A549 (cell line): ENCODE results near the gene SOD1.

Experiments
- BHLHE40 ChIP-seq: IDR thresholded peaks from 2 replicates; pipeline ENCODE4 v1.6.1; 2012; ENCODE audit warnings: low read depth, low read length, inconsistent platforms
- CEBPB ChIP-seq, 2 experiments: fragments of >200 bp in 1 of 2; sonication (Bioruptor Twin) in 1 of 2; formaldehyde crosslinking in 1 of 2; IDR thresholded peaks; 2 replicates each; pipeline ENCODE4 v1.6.1; 2012 to 2016
- CHD2 ChIP-seq: fragments of 150-350 bp; IDR thresholded peaks from 2 replicates; pipeline ENCODE4 v1.6.1; 2014; ENCODE audit warnings: low read length; ENCODE audit not compliant: partially characterized antibody
- EHMT2 ChIP-seq: fragments of 200-600 bp; sonication (generic); IDR thresholded peaks from 2 replicates; pipeline ENCODE4 v1.6.1; 2016; ENCODE audit warnings: antibody characterized with exemption, low read depth, mild to moderate bottlenecking, moderate library complexity
- EP300 ChIP-seq, 2 experiments: fragments of >200 bp; sonication (Bioruptor Twin); formaldehyde crosslinking; IDR thresholded peaks; 2 replicates in 1 of 2; 3 replicates in 1 of 2; pipeline ENCODE4 v1.6.1; 2016 to 2017
- HOXB5 ChIP-seq: fragments of 250-450 bp; sonication (Bioruptor Pico); IDR thresholded peaks from 2 replicates; pipeline ENCODE4 v1.5.0; 2020; ENCODE audit warnings: mild to moderate bottlenecking, moderate library complexity
- JUN ChIP-seq, 2 experiments: fragments of >200 bp; sonication (Bioruptor Twin); formaldehyde crosslinking; IDR thresholded peaks; 2 replicates in 1 of 2; 3 replicates in 1 of 2; pipeline ENCODE4 v1.6.1; 2016 to 2017
- MAFK ChIP-seq: fragments of 450-650 bp; IDR thresholded peaks from 2 replicates; pipeline ENCODE4 v1.6.1; 2014; ENCODE audit not compliant: partially characterized antibody
- PHF8 ChIP-seq: fragments of 200-600 bp; sonication (generic); IDR thresholded peaks from 2 replicates; pipeline ENCODE4 v1.6.1; 2016; ENCODE audit warnings: low read depth, mild to moderate bottlenecking, antibody characterized with exemption, moderate library complexity, borderline replicate concordance
- POLR2A ChIP-seq: IDR thresholded peaks from 2 replicates; pipeline ENCODE4 v1.6.1; 2012; ENCODE audit warnings: mild to moderate bottlenecking, low read length
- TF ChIP-seq, protein P1 (sequence below): fragments of >200 bp; sonication (Bioruptor Twin); formaldehyde crosslinking; IDR thresholded peaks from 3 replicates; pipeline ENCODE4 v1.5.1; 2016
- TF ChIP-seq, protein P2 (sequence below): fragments of 200-600 bp; sonication (generic); IDR thresholded peaks from 2 replicates; pipeline ENCODE4 v1.6.1; 2016; ENCODE audit warnings: antibody characterized with exemption, mild to moderate bottlenecking, moderate library complexity
- TF ChIP-seq, protein P3 (sequence below): fragments of 250-450 bp; sonication (Bioruptor Pico); IDR thresholded peaks from 2 replicates; pipeline ENCODE4 v1.5.0; 2021; ENCODE audit warnings: mild to moderate bottlenecking, moderate library complexity, borderline replicate concordance
- TF ChIP-seq, protein P4 (sequence below): fragments of 450-650 bp; IDR thresholded peaks from 2 replicates; pipeline ENCODE4 v1.6.1; 2014; ENCODE audit warnings: antibody characterized with exemption

DNA sequence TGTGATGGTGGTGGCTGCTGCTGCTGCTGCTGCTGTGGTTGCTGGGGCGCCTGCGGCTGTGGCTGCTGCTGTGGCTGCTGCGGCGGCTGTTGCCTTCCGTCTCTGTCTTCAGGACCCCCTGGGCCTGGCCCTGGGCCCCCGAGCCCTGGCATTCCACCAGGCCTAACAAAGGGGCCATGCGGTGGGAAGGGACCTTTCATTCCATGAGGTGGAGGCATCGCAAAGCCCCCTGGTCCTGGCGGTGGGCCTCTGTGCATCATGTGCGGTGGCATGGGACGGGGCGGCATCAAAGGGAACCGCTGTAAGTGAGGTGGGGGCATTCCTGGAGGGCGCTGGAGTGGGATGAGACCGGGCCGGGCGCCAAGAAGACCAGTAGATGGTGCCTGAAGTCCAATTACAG lies 12.4 kb downstream of the SOD1 start:
- TF ChIP-seq, protein P1, sequence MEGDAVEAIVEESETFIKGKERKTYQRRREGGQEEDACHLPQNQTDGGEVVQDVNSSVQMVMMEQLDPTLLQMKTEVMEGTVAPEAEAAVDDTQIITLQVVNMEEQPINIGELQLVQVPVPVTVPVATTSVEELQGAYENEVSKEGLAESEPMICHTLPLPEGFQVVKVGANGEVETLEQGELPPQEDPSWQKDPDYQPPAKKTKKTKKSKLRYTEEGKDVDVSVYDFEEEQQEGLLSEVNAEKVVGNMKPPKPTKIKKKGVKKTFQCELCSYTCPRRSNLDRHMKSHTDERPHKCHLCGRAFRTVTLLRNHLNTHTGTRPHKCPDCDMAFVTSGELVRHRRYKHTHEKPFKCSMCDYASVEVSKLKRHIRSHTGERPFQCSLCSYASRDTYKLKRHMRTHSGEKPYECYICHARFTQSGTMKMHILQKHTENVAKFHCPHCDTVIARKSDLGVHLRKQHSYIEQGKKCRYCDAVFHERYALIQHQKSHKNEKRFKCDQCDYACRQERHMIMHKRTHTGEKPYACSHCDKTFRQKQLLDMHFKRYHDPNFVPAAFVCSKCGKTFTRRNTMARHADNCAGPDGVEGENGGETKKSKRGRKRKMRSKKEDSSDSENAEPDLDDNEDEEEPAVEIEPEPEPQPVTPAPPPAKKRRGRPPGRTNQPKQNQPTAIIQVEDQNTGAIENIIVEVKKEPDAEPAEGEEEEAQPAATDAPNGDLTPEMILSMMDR: no peak
- TF ChIP-seq MAFK (no peak), CHD2 (no peak), JUN (IDR thresholded peaks at IDR 0.05) (no peak), POLR2A (no peak), HOXB5 (CRISPR knock-in tag) (no peak), EP300 (IDR thresholded peaks at IDR 0.05) (no peak), EHMT2 (no peak), PHF8 (no peak), BHLHE40 (no peak), CEBPB (IDR thresholded peaks at IDR 0.05) (no peak)
- TF ChIP-seq, protein P2, sequence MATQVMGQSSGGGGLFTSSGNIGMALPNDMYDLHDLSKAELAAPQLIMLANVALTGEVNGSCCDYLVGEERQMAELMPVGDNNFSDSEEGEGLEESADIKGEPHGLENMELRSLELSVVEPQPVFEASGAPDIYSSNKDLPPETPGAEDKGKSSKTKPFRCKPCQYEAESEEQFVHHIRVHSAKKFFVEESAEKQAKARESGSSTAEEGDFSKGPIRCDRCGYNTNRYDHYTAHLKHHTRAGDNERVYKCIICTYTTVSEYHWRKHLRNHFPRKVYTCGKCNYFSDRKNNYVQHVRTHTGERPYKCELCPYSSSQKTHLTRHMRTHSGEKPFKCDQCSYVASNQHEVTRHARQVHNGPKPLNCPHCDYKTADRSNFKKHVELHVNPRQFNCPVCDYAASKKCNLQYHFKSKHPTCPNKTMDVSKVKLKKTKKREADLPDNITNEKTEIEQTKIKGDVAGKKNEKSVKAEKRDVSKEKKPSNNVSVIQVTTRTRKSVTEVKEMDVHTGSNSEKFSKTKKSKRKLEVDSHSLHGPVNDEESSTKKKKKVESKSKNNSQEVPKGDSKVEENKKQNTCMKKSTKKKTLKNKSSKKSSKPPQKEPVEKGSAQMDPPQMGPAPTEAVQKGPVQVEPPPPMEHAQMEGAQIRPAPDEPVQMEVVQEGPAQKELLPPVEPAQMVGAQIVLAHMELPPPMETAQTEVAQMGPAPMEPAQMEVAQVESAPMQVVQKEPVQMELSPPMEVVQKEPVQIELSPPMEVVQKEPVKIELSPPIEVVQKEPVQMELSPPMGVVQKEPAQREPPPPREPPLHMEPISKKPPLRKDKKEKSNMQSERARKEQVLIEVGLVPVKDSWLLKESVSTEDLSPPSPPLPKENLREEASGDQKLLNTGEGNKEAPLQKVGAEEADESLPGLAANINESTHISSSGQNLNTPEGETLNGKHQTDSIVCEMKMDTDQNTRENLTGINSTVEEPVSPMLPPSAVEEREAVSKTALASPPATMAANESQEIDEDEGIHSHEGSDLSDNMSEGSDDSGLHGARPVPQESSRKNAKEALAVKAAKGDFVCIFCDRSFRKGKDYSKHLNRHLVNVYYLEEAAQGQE: no peak
- TF ChIP-seq, protein P3, sequence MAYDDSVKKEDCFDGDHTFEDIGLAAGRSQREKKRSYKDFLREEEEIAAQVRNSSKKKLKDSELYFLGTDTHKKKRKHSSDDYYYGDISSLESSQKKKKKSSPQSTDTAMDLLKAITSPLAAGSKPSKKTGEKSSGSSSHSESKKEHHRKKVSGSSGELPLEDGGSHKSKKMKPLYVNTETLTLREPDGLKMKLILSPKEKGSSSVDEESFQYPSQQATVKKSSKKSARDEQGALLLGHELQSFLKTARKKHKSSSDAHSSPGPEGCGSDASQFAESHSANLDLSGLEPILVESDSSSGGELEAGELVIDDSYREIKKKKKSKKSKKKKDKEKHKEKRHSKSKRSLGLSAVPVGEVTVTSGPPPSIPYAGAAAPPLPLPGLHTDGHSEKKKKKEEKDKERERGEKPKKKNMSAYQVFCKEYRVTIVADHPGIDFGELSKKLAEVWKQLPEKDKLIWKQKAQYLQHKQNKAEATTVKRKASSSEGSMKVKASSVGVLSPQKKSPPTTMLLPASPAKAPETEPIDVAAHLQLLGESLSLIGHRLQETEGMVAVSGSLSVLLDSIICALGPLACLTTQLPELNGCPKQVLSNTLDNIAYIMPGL (CRISPR knock-in tag): no peak
- TF ChIP-seq, protein P4, sequence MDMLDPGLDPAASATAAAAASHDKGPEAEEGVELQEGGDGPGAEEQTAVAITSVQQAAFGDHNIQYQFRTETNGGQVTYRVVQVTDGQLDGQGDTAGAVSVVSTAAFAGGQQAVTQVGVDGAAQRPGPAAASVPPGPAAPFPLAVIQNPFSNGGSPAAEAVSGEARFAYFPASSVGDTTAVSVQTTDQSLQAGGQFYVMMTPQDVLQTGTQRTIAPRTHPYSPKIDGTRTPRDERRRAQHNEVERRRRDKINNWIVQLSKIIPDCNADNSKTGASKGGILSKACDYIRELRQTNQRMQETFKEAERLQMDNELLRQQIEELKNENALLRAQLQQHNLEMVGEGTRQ: no peak
